Activated gamma-delta T cell treated with anti-CD3 and anti-CD28 coated beads, Interleukin-2, amount 50 U/mL, for 16 hours (primary cell): ENCODE data around the gene KRT76.
"Not testable (repeated sequence)": the region's sequence is repeated elsewhere in the genome, so short reads cannot be mapped to it uniquely, and the experiment has no call there.

Experiments
- DNase-seq: peaks from one replicate; pipeline ENCODE4 v3.0.0-alpha.2; 2020; ENCODE audit warnings: low read depth

The KRT76 gene

DNA sequence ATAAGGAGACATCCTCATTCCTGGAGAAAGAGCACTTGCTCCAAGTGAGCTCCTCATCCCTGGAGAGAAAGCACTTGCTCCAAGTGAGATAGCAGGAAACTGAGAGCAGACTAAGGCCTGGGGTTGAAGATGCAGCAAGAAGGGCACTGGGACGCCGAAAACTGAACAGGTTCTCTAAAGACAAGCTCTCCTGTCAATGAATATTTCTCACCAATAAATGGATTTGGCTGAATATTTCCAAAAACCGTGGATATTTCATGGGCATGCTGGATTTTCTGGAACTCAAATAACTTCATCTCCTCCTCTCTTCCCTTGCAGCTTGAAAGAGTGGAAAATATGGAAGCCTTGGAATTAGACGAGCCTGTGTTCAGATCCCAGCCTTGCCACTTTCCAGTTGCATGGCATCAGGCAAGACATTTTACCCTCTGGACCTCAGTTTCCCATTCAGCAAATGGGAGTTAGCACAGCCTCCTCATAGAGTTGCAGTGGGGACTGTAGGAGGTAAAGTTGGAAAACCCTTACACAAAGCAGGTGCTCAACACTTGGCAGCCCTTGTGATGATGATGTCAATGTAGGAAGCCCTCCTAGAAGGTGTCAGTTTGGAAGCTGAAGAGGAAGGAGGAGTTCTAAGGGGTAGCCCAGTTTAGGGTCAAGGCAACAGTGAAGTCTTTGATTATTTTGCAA lies 4.4 kb upstream of the KRT76 start:
- DNase-seq = no peak

GRCh38 chr12:52779914-52780313 lies 2.8 kb upstream of the KRT76 start:
- no peak for DNase-seq

DNA sequence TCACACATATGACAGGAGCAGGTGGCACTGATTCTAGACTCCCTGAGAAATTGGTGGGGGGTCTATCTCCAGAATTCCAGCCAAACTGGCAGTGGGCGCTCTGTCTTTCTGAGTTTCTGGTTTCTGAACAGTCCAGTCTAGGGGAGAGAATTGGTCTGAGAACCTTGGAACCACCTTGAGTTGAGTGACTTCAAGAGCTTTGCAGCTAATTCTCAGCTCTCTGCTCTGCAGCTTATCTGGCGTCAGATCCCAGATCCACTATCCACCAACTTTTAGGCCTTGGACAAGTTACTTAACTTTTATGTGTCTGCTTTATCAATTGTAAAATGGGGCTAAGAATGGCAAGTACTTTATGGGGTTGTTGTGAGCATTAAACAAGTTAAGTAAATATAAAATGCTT lies 1.7 kb upstream of the KRT76 start:
- no peak for DNase-seq

DNA sequence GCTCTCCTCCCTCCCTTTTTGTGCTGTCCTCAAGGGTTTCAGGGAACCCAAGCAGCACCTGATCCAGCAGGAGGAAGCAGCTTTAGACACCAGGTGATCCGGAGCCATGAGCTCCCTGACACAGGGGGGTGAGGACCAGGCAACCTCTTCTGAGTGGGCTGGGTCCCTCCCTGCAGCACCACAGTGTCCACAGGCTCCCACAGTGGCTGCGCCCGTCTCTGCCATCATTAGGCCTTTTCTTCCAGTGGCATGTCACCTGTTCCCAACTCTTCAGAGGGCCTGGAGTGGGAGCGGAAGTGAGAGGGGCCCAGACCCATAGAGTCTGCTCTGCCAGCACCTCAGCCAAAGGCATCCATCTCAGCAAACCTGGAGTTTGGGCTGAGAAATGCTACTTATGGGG lies 421 bp upstream of the KRT76 start:
- DNase-seq = no peak

DNA sequence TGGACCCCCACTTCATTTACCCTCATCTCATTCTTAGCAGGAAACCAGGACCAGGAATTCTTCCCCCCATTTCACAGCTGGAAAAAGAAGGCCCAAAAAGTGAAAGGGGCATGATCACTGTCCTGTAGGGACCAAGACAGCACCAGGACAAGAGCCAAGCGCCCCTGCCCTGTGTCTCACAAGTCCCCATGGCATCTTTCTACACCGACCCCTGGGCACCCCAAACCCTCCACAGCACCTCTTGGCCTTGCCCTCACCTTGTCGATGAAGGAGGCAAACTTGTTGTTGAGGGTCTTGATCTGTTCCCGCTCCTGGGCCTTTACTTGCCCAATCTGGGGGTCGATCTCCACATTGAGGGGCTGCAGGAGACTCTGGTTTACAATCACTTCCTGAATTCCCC lies 710 bp downstream of the KRT76 start:
- DNase-seq = no peak

DNA sequence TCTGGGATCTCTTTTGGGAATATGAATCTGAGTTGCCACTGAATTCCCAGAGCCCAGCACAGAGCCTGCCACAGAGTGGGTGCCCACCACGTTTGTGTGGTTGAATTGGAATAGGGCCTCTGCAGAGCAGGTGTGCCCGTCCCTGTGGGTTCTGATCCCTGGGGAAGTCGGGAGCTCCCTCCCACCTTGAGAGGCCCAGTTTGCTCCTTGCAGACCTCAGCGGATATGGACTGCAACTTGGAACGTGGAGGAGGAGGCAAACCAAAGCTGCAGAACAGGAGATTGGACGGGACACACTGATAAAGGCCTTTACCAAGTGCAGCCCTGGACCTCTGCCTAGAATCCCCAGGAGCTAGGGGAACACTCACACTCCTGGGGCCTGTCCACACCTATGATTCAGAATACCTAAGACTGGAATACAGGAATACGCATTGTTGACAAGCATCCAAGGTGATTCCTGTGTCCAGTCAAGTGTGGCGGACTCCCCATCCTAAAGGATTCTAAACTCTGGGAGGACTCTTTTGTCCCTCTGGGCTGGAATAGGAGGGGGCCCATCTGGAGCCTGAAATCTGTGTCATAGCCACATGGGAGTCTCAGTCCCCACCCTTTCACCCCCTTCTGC lies 2.4 kb downstream of the KRT76 start:
- no peak for DNase-seq

GRCh38 chr12:52772772-52773171 lies 4.4 kb downstream of the KRT76 start:
- no peak for DNase-seq

DNA sequence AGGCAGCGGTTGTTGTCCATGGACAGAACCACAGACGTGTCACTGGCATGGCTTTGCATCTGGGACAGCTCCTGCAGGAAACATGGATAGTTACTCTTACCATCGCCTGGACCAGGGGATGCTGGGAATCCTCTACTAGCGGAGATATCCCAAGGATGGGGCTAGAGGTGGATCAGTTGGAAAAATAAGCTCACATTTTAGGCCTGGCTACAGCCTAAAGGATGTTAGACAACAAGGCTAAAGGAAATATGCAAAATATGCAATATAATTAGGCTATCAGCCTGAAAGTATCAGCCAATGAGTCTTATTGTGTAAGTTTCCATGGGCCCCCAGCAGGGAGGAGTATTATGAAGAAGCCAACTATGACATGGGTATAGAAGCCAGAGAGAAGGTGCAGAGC lies 5.0 kb downstream of the KRT76 start:
- no peak for DNase-seq

DNA sequence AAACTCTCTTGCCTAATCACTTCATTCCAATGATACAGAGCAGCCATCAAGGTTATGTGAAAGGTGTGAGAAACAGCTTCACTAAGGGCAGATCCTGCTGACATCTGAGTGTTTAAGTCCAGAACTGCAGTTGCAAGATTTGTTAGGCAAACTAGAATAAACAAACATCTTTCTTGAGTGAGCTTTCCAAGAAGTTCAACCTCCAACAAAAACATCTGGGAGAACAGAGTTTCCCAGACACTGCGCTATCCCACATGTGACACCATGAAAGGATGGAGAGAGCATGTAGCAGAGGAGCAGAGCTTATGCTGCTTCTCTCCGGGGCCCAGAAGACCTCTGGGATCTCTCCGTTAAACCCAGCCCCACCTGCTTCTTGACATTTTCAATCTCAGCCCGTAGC lies 5.6 kb downstream of the KRT76 start:
- DNase-seq = no peak

DNA sequence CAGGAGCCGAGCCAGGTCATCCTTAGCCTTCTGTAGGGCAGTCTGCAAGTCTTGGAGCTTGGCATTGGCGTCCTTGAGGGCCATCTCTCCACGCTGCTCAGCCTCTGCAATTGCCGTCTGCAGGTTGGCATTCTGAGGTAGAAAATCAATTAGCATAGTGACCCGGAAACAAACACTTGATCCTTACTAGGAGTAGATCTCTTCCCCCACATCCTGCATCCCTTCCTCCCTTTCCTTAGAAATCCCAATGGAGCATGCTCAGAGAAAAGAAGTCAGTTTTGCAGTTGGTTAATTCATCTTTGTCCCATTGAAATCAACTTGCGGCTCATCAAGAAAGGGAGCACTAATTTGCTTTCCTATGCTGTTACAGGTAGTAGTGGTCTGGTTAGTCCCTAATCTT lies 6.1 kb downstream of the KRT76 start:
- no peak for DNase-seq

DNA sequence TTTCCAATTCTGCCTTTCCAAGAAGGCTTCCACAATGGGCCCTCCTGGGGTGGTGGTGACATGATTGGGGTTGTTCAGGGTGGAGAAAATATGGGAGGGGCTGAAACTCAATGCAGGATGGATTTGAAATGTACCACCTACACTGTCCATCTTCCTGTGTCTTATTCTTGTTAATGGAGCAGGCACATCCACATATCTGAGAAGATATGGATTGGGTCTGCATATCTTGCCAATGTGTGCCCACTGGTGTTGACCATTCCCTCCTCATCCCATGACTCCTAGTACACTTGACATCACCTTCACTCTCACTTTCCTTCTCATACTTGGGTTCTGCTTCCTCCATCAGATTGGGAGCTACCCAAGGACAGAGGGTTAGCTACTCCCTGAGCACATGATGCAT lies 7.2 kb downstream of the KRT76 start:
- no peak for DNase-seq

DNA sequence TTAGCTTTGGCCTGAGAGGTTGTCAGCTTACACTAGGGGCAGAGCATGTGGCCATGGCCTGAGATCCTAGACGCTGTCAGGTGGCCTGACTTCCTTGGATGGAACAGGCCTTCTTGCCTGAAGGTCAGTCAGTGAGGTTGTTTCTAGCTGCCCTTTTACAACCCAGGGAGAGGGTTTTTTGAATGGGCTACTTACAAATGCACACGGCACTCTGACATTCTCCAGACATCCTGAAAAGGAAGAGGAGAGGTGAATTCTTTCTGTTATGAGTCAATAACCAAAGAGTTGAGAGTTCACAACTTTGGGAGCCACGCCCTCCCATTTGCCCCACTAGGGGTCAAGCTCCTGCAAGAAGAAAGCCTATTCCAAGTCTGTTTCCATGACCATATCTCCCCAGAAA lies 7.8 kb downstream of the KRT76 start:
- no peak for DNase-seq

- no peak for DNase-seq
These were observed 8.5 kb downstream of the KRT76 start for GRCh38 chr12:52768479-52769200.

DNA sequence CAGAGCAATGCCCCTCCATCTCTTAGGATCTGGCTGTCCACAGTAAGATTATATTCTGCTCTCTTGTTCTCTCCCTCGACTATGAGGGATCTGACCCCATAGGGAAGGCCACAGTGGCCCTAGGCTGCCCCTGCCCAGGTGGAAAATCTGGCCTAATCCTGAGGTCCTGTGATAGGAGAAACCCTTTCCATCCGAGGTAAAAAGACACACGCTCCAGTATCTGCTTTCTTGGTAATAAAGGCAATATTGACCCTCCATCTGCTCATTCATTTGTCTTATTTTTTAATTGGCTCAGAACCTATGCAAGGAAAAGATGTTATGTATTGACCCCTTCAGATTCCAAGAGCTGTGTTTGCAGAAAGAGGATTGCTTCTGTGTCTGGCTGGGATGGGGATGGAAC lies 9.7 kb downstream of the KRT76 start:
- no peak for DNase-seq

GRCh38 chr12:52767020-52767379 lies 10.1 kb downstream of the KRT76 start:
- DNase-seq = no peak

- DNase-seq = no peak
These were observed 10.7 kb downstream of the KRT76 start for GRCh38 chr12:52766351-52767019.

GRCh38 chr12:52765702-52766101 lies 11.4 kb downstream of the KRT76 start:
- DNase-seq = no peak

GRCh38 chr12:52763991-52764390 lies 13.2 kb downstream of the KRT76 start:
- DNase-seq = no peak

DNA sequence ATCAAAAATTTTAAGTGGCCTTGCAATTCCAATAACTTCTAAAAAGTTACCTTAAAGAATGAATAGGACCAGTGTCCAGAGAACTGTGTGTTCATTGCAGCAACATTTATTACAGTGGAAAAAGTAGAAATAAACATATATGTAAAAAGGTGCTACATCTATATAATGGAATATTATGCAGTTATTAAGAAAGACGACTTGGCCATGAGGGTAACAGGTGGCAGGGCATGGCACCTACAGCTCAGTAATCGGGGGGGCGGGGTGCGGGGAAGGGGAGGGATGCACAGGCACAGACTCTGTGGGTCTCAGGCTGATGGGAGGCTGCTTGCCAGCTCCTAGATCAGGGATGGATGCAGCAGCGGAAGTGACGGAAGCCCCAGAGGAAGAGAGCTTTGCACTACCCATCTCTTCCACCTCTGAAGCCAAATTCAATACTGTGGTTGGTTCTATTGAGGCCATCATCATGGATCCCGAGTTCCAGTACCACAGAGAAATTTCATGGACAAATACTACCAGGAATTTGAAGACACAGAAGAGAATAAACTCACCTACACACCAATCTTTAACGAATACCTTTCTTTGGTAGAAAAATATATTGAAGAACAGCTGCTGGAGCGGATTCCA lies 14.0 kb downstream of the KRT76 start:
- DNase-seq = no peak

- DNase-seq = no peak
These were observed 15.3 kb downstream of the KRT76 start for GRCh38 chr12:52761802-52762201.

DNA sequence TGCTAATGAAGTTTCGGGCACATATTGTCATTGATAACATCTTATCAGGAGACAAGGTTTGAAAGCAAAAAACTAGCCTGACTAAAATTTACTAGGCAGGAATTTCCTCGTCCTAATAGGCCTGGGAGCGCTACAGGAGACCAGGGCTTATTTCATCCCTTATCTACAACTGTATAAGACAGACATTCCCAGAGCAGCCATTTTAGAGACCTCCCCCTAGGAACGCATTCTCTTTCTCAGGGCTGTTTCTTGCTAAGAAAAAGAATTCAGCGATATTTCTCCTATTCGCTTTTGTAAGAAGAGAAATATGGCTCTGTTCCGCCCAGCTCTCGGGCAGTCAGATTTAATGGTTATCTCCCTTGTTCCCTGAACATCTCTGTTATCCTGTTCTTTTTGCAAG lies 15.9 kb downstream of the KRT76 start:
- not testable (repeated sequence) for DNase-seq

DNA sequence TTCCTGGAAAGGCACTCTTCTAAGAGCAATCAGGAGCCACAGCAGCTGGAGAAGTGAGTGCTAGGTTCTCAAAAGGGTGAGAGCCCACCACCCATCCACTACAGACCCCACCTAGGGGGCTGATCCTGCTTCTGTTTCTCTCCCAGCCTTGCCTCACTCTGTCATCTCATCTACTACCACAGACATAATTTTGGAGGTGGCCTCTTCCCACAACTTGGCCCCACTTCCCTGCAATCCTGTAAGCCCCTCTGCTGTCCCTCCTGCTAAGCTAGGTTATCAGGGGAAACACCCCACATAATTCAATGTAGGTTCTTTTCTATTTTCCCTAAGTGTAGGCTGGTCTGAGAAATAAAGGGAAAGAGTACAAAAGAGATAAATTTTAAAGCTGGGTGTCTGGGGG lies 16.5 kb downstream of the KRT76 start:
- no peak for DNase-seq

DNA sequence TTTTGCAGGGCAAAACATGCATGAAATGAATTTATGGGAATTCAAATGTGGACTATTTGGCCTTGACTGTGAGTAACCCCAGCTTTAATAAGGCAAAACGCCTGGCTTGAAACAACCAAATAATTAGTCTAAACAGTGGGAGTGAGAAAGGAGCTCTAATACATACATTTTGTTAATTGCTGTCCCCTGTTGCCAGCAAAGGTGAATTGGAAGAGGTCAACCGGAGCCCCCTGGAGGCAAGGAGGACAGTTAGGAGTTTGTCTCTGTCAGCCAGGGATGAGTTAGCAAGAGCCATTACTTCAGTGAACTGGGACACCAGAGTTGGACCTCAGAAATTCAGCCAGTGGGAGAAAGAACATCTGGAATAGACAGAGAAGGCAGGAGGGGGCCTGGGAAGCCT lies 17.4 kb downstream of the KRT76 start:
- DNase-seq = no peak
